ENCODE results near the gene NR5A1. TPM values are rescaled to one million over a fixed set of nuclear protein-coding genes. Genes with fewer than 3 reads are reported as not detected.

Gene NR5A1
- not detected for total RNA-seq
- under 1 TPM in 2 of 3 donors, not detected in 1; 0.03 to 0.60 TPM for polyA plus RNA-seq

DNA sequence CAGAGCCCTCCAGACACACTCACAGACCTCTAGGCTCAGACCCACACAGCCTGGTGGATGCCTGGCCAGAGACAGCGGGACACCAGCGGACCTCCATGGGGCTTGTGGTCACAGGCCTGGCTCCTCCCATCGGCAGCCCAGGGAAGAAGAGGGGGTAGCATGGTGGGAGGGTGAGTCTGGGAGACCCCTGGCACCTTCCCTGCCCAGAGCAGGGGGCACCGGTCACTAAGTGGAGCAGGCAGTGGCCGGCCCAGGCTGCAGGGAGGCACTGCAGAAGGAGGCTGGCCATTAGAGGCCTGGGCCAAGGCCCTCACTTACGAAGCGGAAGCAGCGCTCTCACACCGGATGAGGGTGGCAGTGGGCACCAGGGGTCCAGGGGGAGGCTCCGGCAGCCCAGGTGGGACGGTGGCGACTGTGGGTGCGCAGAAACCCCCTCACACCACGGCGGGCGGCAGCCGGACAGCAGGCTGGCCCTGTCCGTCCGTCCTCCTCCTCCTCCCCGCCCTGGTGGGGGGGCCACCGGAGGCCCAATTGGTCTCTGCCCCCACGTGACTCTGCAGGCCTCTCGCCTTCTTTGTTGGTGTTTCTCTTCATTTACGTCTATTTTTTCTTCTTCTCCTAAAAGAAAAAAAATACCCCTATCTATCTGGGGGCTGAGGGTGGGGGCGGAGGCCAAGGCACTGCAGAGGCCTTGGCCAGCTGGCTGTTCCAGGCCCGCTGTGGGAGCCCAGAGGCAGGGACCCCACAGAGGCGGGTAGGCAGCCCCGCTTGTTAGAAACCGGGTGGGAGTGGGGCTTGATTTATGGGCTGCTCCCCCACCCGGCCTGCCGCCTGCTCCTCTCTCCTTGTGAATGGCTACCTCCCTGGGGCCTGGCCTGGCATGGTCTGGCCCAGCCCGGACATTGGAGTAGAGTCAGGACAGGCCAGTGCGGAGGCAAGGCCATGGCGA is at the start of gene NR5A1:
Gene NR5A1, minus strand, starts transcription at position 469 of the 949 bp plus-strand sequence. CDS start 4,004 bp downstream, outside the sequence.
- no peak within 1 kb of the TSS for H3K27ac ChIP-seq
- intact Hi-C loops (cut with DNase I), result no loop called here
- H3K9me3 ChIP-seq, result no peaks in the 10 kb centered on the region
- peaks cover 31 to 43% (median 35%) of the 10 kb centered on the region in 3 donors for H3K27me3 ChIP-seq
- 94 to 95% methylated on average over 34 of the region's 34 CpGs for WGBS, 2 donors
- DNase-seq, result no peak
- H3K36me3 ChIP-seq, result no peaks in the 10 kb centered on the region
- H3K4me3 ChIP-seq, result no peak within 1 kb of the TSS
- peaks cover 0 to 23% (median 20%) of the 10 kb centered on the region in 4 donors for H3K4me1 ChIP-seq
- no peak for TF ChIP-seq POLR2A (IDR thresholded peaks at IDR 0.05)
- TF ChIP-seq, protein P1, sequence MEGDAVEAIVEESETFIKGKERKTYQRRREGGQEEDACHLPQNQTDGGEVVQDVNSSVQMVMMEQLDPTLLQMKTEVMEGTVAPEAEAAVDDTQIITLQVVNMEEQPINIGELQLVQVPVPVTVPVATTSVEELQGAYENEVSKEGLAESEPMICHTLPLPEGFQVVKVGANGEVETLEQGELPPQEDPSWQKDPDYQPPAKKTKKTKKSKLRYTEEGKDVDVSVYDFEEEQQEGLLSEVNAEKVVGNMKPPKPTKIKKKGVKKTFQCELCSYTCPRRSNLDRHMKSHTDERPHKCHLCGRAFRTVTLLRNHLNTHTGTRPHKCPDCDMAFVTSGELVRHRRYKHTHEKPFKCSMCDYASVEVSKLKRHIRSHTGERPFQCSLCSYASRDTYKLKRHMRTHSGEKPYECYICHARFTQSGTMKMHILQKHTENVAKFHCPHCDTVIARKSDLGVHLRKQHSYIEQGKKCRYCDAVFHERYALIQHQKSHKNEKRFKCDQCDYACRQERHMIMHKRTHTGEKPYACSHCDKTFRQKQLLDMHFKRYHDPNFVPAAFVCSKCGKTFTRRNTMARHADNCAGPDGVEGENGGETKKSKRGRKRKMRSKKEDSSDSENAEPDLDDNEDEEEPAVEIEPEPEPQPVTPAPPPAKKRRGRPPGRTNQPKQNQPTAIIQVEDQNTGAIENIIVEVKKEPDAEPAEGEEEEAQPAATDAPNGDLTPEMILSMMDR (IDR thresholded peaks at IDR 0.05), result no peak
- TF ChIP-seq POLR2AphosphoS5 (IDR thresholded peaks at IDR 0.05), result no peak
- no peak for TF ChIP-seq EP300 (IDR thresholded peaks at IDR 0.05)

DNA sequence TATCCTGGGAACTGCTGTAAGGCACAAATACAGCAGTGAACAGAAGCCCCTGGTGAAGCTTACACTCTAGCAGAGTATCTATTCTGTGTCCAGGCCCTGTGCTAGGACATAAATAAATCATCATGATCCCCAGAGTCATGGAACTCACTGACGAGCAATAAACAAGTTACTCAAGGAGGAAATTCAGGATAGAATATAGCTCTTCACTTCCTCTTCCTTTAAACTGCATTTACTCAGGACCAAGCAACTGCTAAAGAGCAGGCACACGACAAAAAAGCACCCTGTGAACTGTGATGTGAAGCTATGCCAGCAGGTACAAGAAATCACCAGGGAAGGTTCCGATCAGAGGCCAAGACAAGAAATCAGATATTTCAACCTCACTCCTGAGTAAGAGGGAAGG is 47.8 kb upstream of the NR5A1 start:
- Histone ChIP-seq H3K4me3 (no peak overlapping the region), H3K9me3 (no peaks in the 10 kb centered on the region), H3K36me3 (no peaks in the 10 kb centered on the region), H3K4me1 (peaks cover 0 to 6% (median 0%) of the 10 kb centered on the region in 4 donors), H3K27ac (no peak overlapping the region), H3K27me3 (no peaks in the 10 kb centered on the region)
- TF ChIP-seq, protein P1 (IDR thresholded peaks at IDR 0.05), result no peak
- no peak for TF ChIP-seq POLR2A (IDR thresholded peaks at IDR 0.05)
- no peak for TF ChIP-seq EP300 (IDR thresholded peaks at IDR 0.05)
- TF ChIP-seq POLR2AphosphoS5 (IDR thresholded peaks at IDR 0.05), result no peak
- intact Hi-C loops (cut with DNase I), result no loop called here
- DNase-seq, result no peak
- 20 to 52% methylated on average over 3 of the region's 3 CpGs for WGBS, 2 donors

DNA sequence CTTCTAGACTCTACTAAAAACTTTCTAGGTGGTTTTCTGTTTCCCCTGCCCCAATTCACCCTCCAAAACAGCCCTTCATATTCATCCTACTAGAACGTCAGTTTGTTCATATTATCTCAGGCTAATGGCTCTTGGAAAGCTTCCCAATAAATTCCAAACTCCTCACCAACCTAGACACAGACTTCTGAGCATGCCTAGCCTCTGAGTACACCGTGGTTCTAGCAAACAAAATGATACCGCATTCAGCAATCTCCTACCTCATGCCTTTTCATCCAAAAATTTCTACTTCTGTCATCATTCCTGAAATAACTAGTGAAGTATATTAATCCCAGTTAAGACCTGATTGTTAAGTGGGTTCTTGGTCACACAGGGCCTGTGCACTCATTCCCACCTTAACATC is 46.5 kb upstream of the NR5A1 start:
- H3K27ac ChIP-seq, result no peak overlapping the region
- no peak overlapping the region for H3K4me3 ChIP-seq
- no peaks in the 10 kb centered on the region for H3K27me3 ChIP-seq
- DNase-seq, result no peak
- intact Hi-C loops (cut with DNase I), result loop anchor here (5.0 kb wide), 1 partner anchor 159 kb away; no protein-coding TSS in a partner anchor
- H3K4me1 ChIP-seq, result peaks cover 0 to 6% (median 0%) of the 10 kb centered on the region in 4 donors
- WGBS, 2 donors, result 39 to 64% methylated on average over 3 of the region's 3 CpGs
- TF ChIP-seq POLR2AphosphoS5 (IDR thresholded peaks at IDR 0.05), result no peak
- no peak for TF ChIP-seq EP300 (IDR thresholded peaks at IDR 0.05)
- TF ChIP-seq, protein P1 (IDR thresholded peaks at IDR 0.05), result no peak
- TF ChIP-seq POLR2A (IDR thresholded peaks at IDR 0.05), result no peak
- H3K36me3 ChIP-seq, result no peaks in the 10 kb centered on the region
- H3K9me3 ChIP-seq, result no peaks in the 10 kb centered on the region

DNA sequence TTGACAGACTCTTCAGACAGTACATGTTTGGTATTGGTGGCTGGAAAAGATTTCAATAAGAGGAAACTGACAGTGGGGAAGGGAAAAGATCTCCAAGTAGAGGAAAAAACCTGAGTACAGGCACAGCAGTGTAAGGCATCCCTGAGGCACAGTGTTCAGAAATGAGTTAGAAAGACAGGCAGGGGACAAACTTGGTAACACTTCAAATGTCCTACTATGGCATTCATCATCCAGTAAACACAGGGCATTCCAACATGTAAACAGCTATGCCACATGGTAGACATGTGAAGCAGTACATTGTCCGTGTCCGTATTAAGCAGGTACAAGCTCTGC is 45.0 kb upstream of the NR5A1 start:
- WGBS, 2 donors, result 87 to 95% methylated on average over 2 of the region's 2 CpGs
- H3K27me3 ChIP-seq, result no peaks in the 10 kb centered on the region
- DNase-seq, result no peak
- H3K36me3 ChIP-seq, result no peaks in the 10 kb centered on the region
- H3K4me1 ChIP-seq, result peaks cover 0 to 6% (median 0%) of the 10 kb centered on the region in 4 donors
- H3K27ac ChIP-seq, result no peak overlapping the region
- no peaks in the 10 kb centered on the region for H3K9me3 ChIP-seq
- intact Hi-C loops (cut with DNase I), result loop anchor here (5.0 kb wide), 1 partner anchor 160 kb away; no protein-coding TSS in a partner anchor
- TF ChIP-seq, protein P1 (IDR thresholded peaks at IDR 0.05), result no peak
- TF ChIP-seq POLR2A (IDR thresholded peaks at IDR 0.05) (no peak), EP300 (IDR thresholded peaks at IDR 0.05) (no peak), POLR2AphosphoS5 (IDR thresholded peaks at IDR 0.05) (no peak)
- no peak overlapping the region for H3K4me3 ChIP-seq

All from sigmoid colon (tissue), 7 donors.